Body of pancreas (tissue), 4 donors: ENCODE data around the gene EIF5B.

ENCODE experiments used
- CTCF ChIP-seq, 7 experiments: fragments of 450-650 bp in 4 of 7; fragments of 200-600 bp in 3 of 7; sonication (generic) in 3 of 7; IDR thresholded peaks; one replicate each; pipeline ENCODE4 v1.5.1; 2016 to 2019; ENCODE audit warnings: antibody characterized with exemption in 7 of 7
- POLR2A ChIP-seq, 3 donors: fragments of 450-650 bp; IDR thresholded peaks; one replicate each; pipeline ENCODE4 v1.6.1; 2016; ENCODE audit warnings: antibody characterized with exemption in 3 of 3, mild to moderate bottlenecking in 2 of 3

DNA sequence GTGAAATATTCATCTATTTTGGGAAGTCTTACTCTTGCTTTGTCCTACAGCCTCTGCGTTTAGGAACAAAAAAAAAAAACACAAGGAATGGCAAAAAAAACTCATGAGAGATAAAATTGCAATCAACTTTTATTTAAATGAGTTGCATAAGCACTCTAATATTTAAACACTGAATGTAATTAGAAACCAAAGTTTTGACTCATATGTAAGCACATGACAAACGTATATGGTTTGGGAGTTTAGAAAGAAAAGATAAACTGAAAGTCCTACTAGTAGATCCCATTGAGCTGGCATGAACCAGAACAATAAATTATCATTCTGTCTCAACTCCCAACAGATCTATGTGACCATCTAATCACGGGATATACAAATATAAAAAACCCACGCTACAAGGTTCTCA lies 107.9 kb downstream of the EIF5B start:
- TF ChIP-seq CTCF (IDR thresholded peaks at IDR 0.05) = no peak
- TF ChIP-seq POLR2A (IDR thresholded peaks at IDR 0.05) = no peak
